Pancreas (tissue), 10 donors: ENCODE results near the gene SMOC2. TPM values are rescaled to one million over a fixed set of nuclear protein-coding genes. Genes with fewer than 3 reads are reported as not detected.
"Not testable (repeated sequence)": the region's sequence is repeated elsewhere in the genome, so short reads cannot be mapped to it uniquely, and the experiment has no call there.

ENCODE experiments used
- ATAC-seq, 4 donors: fragments of 200-7000 bp; cut with Tn5 transposase; one replicate each; pipeline versions ENCODE4 v1.8.0 to v1.9.1; 2020; ENCODE audit warnings: mild to moderate bottlenecking in 4 of 4, moderate library complexity in 4 of 4
- DNase-seq, 6 donors: peaks; one replicate each; pipeline ENCODE4 v3.0.0-alpha.2; 2020
- FAIRE-seq: peaks from 2 replicates; lab custom pipeline; 2012; peaks lifted over from hg19 to GRCh38; lab: Jason Lieb, UNC
- H3K27ac ChIP-seq, 4 donors: fragments of 200-600 bp; sonication (generic); 1 replicate in 3 of 4; 2 replicates in 1 of 4; pipeline versions ENCODE4 v1.5.0 to v1.8.0; 2020
- H3K27me3 ChIP-seq, 4 donors: fragments of 200-600 bp; one replicate each; pipeline ENCODE4 v1.8.0; 2021
- H3K36me3 ChIP-seq, 3 donors: fragments of 200-600 bp; sonication (generic) in 1 of 3; one replicate each; pipeline versions ENCODE4 v1.5.0 to v1.8.0; 2020 to 2021
- H3K4me1 ChIP-seq, 3 donors: fragments of 200-600 bp; one replicate each; pipeline ENCODE4 v1.8.0; 2021
- H3K4me3 ChIP-seq, 4 donors: fragments of 200-600 bp; sonication (generic) in 2 of 4; one replicate each; pipeline versions ENCODE4 v1.5.0 to v1.8.0; 2020 to 2021
- H3K9me3 ChIP-seq, 4 donors: fragments of 200-600 bp; one replicate each; pipeline ENCODE4 v1.8.0; 2021
- WGBS, 2 donors: extraction: QIAGEN DNeasy Blood & Tissue Kit; methylation state at CpG; one replicate each; pipeline ENCODE4 v1.1.7; 2013; 5-methylcytosine and 5-hydroxymethylcytosine counted together
- intact Hi-C, 3 donors: fragments of 100-400 bp; cut with DNase I; formaldehyde crosslinking; loops; one replicate each; pipeline versions ENCODE4 v1.11.1 to v1.14.2; 2022
- polyA plus RNA-seq, 2 donors: library from polyadenylated mRNA; stranded (reverse); fragments of 200-250 nt; gene quantifications; one replicate each; pipeline ENCODE4 v1.2.3, GENCODE V29; 2013
- total RNA-seq, 6 donors: library from RNA; stranded (reverse); fragmentation: NEBNext Ultra II Directional in 4 of 6; extraction: Animal tissue kit (Norgen Biotek cat#: 25700) in 4 of 6; gene quantifications; one replicate each; pipeline versions ENCODE4 v1.2.1 to v1.2.4, GENCODE V29; 2021 to 2023
- TF ChIP-seq, protein P1 (sequence below), 4 donors: fragments of 200-600 bp; sonication (generic) in 3 of 4; IDR thresholded peaks; one replicate each; pipeline versions ENCODE4 v1.5.0 to v1.8.0; 2021; ENCODE audit warnings: antibody characterized with exemption in 4 of 4
- donor health status: healthy with polysubstance abuse.
- donor health status: DM: no; HTN: no; CAD: no; lungs with moderate emphysema.
- donor health status: DM: no; HTN: no; CAD: no.
- donor health status: control.
- donor health status: control.
- donor health status: Bipolar disorder and iron deficiency.
- donor health status: DM: yes; HTN: yes; CAD: no.
- donor health status: DM: no; HTN: no; CAD: no.
- donor health status: DM: no; HTN: no; CAD: no.
- donor health status: DM: yes; HTN: yes; CAD: no.

Gene SMOC2
- total and polyA plus RNA-seq, 8 donors, result 2.5 to 18.4 (median 6.5) TPM

DNA sequence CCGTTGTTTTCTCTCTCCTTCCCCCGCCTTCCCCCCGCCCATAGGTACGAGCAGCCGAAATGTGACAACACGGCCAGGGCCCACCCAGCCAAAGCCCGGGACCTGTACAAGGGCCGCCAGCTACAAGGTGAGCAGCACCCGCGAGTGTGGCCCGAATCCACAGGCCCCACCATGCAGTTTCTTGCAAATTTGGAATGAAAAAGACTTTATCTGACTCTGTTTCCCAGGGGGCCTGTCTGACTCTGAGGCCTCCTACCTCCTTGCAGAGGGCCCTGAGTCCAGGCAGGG lies 167.1 kb downstream of the SMOC2 start:
- Histone ChIP-seq H3K36me3 (no peaks in the 10 kb centered on the region), H3K9me3 (no peaks in the 10 kb centered on the region), H3K27me3 (no peaks in the 10 kb centered on the region), H3K4me1 (no peaks in the 10 kb centered on the region), H3K27ac (no peak overlapping the region), H3K4me3 (no peak overlapping the region)
- ATAC-seq (no peak), DNase-seq (no peak), FAIRE-seq (no peak)
- WGBS, 2 donors, result 82% methylated on average over 11 of the region's 11 CpGs
- intact Hi-C loops, result no loop called here
- TF ChIP-seq, protein P1, sequence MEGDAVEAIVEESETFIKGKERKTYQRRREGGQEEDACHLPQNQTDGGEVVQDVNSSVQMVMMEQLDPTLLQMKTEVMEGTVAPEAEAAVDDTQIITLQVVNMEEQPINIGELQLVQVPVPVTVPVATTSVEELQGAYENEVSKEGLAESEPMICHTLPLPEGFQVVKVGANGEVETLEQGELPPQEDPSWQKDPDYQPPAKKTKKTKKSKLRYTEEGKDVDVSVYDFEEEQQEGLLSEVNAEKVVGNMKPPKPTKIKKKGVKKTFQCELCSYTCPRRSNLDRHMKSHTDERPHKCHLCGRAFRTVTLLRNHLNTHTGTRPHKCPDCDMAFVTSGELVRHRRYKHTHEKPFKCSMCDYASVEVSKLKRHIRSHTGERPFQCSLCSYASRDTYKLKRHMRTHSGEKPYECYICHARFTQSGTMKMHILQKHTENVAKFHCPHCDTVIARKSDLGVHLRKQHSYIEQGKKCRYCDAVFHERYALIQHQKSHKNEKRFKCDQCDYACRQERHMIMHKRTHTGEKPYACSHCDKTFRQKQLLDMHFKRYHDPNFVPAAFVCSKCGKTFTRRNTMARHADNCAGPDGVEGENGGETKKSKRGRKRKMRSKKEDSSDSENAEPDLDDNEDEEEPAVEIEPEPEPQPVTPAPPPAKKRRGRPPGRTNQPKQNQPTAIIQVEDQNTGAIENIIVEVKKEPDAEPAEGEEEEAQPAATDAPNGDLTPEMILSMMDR (IDR thresholded peaks at IDR 0.05), result no peak

DNA sequence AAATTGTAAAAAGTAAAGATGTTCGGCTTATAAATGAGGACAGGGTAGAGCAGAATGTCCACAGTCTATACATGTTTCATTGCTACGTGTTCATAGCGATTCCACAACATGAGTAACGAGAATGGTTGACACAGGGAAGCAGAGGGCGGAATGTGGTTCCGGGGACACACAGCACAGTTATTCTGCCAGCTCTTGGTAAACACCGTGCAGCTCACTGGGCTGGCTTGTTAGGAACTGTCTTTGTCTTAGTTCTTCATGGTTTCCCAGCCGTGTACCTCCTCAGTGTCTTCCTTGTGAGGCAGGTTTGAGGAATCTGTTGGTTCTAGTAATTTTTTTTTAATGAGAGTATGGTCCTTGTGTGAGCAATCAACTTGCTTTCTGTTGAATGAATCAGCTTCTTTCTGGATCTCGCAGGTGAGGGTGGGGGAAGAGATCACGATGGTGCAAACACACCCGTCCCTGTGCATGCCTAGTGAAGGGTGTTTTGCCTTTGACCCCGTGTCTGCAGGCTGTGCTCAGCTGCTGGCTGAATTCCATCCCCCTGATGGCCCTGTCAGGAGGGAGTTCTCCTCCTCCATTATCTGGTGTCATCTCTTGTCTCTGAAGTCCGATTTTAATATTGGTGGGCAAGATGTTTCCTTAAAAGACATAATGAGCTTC lies 168.2 kb downstream of the SMOC2 start:
- WGBS, 2 donors, result 63 to 71% methylated on average over 13 of the region's 13 CpGs
- FAIRE-seq, result no peak
- Histone ChIP-seq H3K9me3 (no peaks in the 10 kb centered on the region), H3K27ac (no peak overlapping the region), H3K4me3 (no peak overlapping the region), H3K4me1 (no peaks in the 10 kb centered on the region), H3K36me3 (no peaks in the 10 kb centered on the region), H3K27me3 (no peaks in the 10 kb centered on the region)
- ATAC-seq, result no peak
- DNase-seq, result no peak
- TF ChIP-seq, protein P1 (IDR thresholded peaks at IDR 0.05), result no peak
- intact Hi-C loops, result no loop called here

DNA sequence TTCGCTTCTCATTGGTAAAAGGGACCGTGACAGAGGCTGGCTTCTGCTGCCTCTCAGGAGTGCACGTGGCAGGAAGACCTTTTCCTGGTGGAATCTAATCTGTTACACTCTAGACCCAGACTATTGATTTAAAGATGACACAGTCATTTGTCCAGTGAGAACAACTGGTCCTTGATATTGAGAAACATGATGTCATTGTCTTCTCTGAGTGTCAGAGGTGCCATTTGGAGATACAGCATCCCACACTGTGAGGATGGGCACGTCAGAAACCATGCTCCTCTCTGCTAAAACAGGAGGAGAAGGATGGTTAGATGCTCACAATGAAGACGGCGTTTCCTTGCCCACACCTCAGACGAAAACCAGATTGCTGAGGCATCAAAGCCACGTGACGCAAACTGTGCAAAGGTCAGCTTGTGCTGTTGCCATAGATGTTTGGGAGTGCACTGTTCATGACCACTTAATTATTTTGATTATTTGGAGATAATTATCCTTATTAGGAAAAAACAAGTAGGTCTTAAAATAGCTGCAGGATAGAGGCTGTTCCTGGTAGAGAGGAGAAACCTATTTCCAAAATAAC lies 169.0 kb downstream of the SMOC2 start:
- ATAC-seq, result no peak
- 75 to 77% methylated on average over 9 of the region's 9 CpGs for WGBS, 2 donors
- TF ChIP-seq, protein P1 (IDR thresholded peaks at IDR 0.05), result no peak
- intact Hi-C loops, result no loop called here
- H3K27ac ChIP-seq, result no peak overlapping the region
- H3K36me3 ChIP-seq, result no peaks in the 10 kb centered on the region
- no peaks in the 10 kb centered on the region for H3K9me3 ChIP-seq
- no peak for DNase-seq
- FAIRE-seq, result no peak
- H3K27me3 ChIP-seq, result no peaks in the 10 kb centered on the region
- H3K4me1 ChIP-seq, result no peaks in the 10 kb centered on the region
- H3K4me3 ChIP-seq, result no peak overlapping the region

DNA sequence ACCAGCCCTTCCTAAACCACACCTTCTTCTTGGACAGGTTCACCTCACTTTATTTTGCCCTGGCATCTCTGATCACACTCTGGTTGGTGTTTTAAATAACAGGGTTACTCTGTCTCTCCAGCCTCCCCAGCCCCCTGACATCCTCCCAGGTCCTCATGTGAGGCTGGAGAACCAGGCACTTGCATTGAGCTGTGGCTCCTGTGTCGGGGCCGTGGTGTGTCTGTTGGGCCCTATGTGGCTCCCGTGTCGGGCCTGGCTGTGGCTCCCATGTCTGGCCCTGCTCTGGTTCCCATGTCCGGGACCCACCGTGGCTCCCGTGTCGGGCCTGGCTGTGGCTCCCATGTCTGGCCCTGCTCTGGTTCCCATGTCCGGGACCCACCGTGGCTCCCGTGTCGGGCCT lies 170.0 kb downstream of the SMOC2 start:
- not testable (repeated sequence) for FAIRE-seq, H3K4me1 ChIP-seq, H3K27ac ChIP-seq

DNA sequence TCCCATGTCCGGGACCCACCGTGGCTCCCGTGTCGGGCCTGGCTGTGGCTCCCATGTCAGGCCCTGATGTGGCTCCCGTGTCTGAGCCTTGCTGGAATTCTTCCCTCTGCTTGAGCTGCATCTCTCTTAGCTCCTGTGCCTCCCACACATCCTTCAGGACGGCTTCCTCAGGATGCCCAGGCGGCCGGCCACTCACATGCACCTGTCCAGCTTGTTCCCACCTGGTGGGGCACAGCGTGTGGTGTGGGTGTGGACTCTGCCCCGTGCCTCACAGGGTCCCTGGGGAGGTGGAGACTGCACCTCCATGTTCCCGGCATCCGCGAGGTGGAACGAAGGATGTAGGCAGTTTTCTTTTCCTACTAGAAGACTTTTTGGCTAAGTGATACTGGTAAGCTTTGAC lies 170.7 kb downstream of the SMOC2 start:
- FAIRE-seq (no peak), ATAC-seq (no peak), DNase-seq (peak in 1 of 6 donors; percentile 36)
- no peaks in the 10 kb centered on the region for H3K9me3 ChIP-seq
- H3K36me3 ChIP-seq, result no peaks in the 10 kb centered on the region
- no peak overlapping the region for H3K27ac ChIP-seq
- WGBS, 2 donors, result 90 to 93% methylated on average over 14 of the region's 14 CpGs
- no peaks in the 10 kb centered on the region for H3K27me3 ChIP-seq
- TF ChIP-seq, protein P1 (IDR thresholded peaks at IDR 0.05), result no peak
- intact Hi-C loops, result no loop called here
- H3K4me3 ChIP-seq, result no peak overlapping the region
- no peaks in the 10 kb centered on the region for H3K4me1 ChIP-seq

More for the DNA sequence above, 170.0 kb downstream of the SMOC2 start:
- H3K27me3 ChIP-seq, H3K9me3 ChIP-seq, H3K36me3 ChIP-seq, intact Hi-C loops, ATAC-seq, DNase-seq, H3K4me3 ChIP-seq: not testable (repeated sequence)
- WGBS, 2 donors, result 82 to 90% methylated on average over 5 to 12 of the region's 12 CpGs
